Measurements from ENCODE around the gene CNKSR2. TPM values are rescaled to one million over a fixed set of nuclear protein-coding genes. Genes with fewer than 3 reads are reported as not detected.

CNKSR2 gene
- total and polyA plus RNA-seq, 2 of the 13 experiments (the other 11 are each of a cell fraction or from before 2014, with no cell fraction given), result not detected

- Histone ChIP-seq H3K27me3 (ENCODE audit: control insufficient read depth in 1 of 2, insufficient read depth in 2 of 2, low read length in 2 of 2) (no peaks in the 10 kb centered on the region; a peak in 1 of 5 replicates), H3K79me2 (ENCODE audit: insufficient read depth, low read length) (no peaks in the 10 kb centered on the region), H3K27ac (ENCODE audit: extremely low read length, insufficient read depth, low read length) (no peak overlapping the region), H3K9me3 (ENCODE audit: low read length) (no peaks in the 10 kb centered on the region), H3K4me3 (replicated peaks in 1 of 3; ENCODE audit: insufficient read depth in 1 of 3, low read depth in 2 of 3, low read length in 3 of 3) (no peak overlapping the region), H3K9ac (ENCODE audit: insufficient read depth, low read depth, low read length) (no peak overlapping the region), H4K20me1 (ENCODE audit: insufficient read depth, low read length) (no peaks in the 10 kb centered on the region), H3K4me2 (ENCODE audit: low read depth, low read length) (no peak overlapping the region), H3K36me3 (replicated peaks in 1 of 2; ENCODE audit: control insufficient read depth in 1 of 2, insufficient read depth in 2 of 2, low read length in 2 of 2) (no peaks in the 10 kb centered on the region), H2AFZ (ENCODE audit: low read length) (no peak overlapping the region), H3K4me1 (ENCODE audit: insufficient read depth, low read length) (no peaks in the 10 kb centered on the region)
- ChIA-PET POLR2A (no interaction called here), CTCF (ENCODE audit: low intra/inter-chr PET ratio, low total read pairs) (no interaction called here)
- DNase-seq (ENCODE audit: low spot score), result no peak
- intact Hi-C loops (cut with micrococcal nuclease; ENCODE audit: unreplicated experiment), result no loop called here
- in situ Hi-C loops (cut with HindIII; ENCODE audit: extremely low pct_ligation_motif_present, low pct_unique_long_range_greater_than_20kb), result no loop called here
- ATAC-seq, result no peak
- no peak for FAIRE-seq
- TF ChIP-seq ZNF615 (CRISPR knock-in tag; IDR thresholded peaks at IDR 0.05; ENCODE audit: borderline replicate concordance) (no peak), ZNF432 (CRISPR knock-in tag; IDR thresholded peaks at IDR 0.05; ENCODE audit: borderline replicate concordance) (no peak), NFAT5 (CRISPR knock-in tag; IDR thresholded peaks at IDR 0.05) (no peak), ZFP36L1 (CRISPR knock-in tag; IDR thresholded peaks at IDR 0.05) (no peak), ZNF260 (CRISPR knock-in tag; IDR thresholded peaks at IDR 0.05; ENCODE audit: borderline replicate concordance, low read depth) (no peak), SNAI1 (CRISPR knock-in tag; IDR thresholded peaks at IDR 0.05; ENCODE audit: borderline replicate concordance) (no peak), ZMYM3 (CRISPR knock-in tag; IDR thresholded peaks at IDR 0.05) (no peak), SRSF1 (optimal IDR thresholded peaks at IDR 0.05; ENCODE audit: low read depth, low read length) (no peak), ATF1 (CRISPR knock-in tag; IDR thresholded peaks at IDR 0.05) (no peak), DR1 (CRISPR knock-in tag; IDR thresholded peaks at IDR 0.05) (no peak)
- TF ChIP-seq, protein P1, sequence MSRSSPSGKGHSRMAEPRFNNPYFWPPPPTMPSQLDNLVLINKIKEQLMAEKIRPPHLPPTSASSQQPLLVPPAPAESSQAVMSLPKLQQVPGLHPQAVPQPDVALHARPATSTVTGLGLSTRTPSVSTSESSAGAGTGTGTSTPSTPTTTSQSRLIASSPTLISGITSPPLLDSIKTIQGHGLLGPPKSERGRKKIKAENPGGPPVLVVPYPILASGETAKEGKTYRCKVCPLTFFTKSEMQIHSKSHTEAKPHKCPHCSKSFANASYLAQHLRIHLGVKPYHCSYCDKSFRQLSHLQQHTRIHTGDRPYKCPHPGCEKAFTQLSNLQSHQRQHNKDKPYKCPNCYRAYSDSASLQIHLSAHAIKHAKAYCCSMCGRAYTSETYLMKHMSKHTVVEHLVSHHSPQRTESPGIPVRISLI (CRISPR knock-in tag; IDR thresholded peaks at IDR 0.05; ENCODE audit: borderline replicate concordance), result no peak
- TF ChIP-seq, protein P2, sequence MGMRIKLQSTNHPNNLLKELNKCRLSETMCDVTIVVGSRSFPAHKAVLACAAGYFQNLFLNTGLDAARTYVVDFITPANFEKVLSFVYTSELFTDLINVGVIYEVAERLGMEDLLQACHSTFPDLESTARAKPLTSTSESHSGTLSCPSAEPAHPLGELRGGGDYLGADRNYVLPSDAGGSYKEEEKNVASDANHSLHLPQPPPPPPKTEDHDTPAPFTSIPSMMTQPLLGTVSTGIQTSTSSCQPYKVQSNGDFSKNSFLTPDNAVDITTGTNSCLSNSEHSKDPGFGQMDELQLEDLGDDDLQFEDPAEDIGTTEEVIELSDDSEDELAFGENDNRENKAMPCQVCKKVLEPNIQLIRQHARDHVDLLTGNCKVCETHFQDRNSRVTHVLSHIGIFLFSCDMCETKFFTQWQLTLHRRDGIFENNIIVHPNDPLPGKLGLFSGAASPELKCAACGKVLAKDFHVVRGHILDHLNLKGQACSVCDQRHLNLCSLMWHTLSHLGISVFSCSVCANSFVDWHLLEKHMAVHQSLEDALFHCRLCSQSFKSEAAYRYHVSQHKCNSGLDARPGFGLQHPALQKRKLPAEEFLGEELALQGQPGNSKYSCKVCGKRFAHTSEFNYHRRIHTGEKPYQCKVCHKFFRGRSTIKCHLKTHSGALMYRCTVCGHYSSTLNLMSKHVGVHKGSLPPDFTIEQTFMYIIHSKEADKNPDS (CRISPR knock-in tag; IDR thresholded peaks at IDR 0.05), result no peak
- WGBS (ENCODE audit: low lambda C conversion rate), result 0% methylated on average over 1 of the region's 23 CpGs
- BruUV-seq (replicated peaks), result no TSS peak
Observed at GRCh38 chrX:21658746-21659145, 284.5 kb downstream of the CNKSR2 start.

All from HepG2 (cell line).